Activated CD8-positive, alpha-beta T cell treated with anti-CD3 and anti-CD28 coated beads for 36 hours (primary cell): ENCODE data around the gene BCOR. TPM values are rescaled to one million over a fixed set of nuclear protein-coding genes. Genes with fewer than 3 reads are reported as not detected.
A peak's percentile ranks its signal among the peaks of the same experiment; 100 is the strongest.

ENCODE experiments used
- ATAC-seq: fragments of 200-7000 bp; cut with Tn5 transposase; one replicate; pipeline ENCODE4 v1.10.0; 2021; ENCODE audit warnings: mild to moderate bottlenecking, moderate library complexity
- CTCF ChIA-PET: fragments of 350-600 bp; sonication (Branson Sonifier 250); formaldehyde crosslinking; loops from one replicate; lab custom pipeline; 2021; ENCODE audit warnings: antibody characterized with exemption; lab: Charles Lee
- POLR2A ChIA-PET: fragments of 350-600 bp; sonication (Branson Sonifier 250); formaldehyde crosslinking; loops from one replicate; lab custom pipeline; 2021; ENCODE audit warnings: antibody characterized with exemption; lab: Charles Lee
- DNase-seq: peaks from one replicate; pipeline ENCODE4 v3.0.0-alpha.2; 2020
- H3K27ac Mint-ChIP-seq: one replicate; pipeline ENCODE4 v1.8.0; 2021; ENCODE audit warnings: mild to moderate bottlenecking, mixed read lengths
- H3K27me3 Mint-ChIP-seq: one replicate; pipeline ENCODE4 v1.8.0; 2021; ENCODE audit warnings: mixed read lengths
- H3K36me3 Mint-ChIP-seq: one replicate; pipeline ENCODE4 v1.8.0; 2021; ENCODE audit warnings: low read depth, mixed read lengths
- H3K4me1 Mint-ChIP-seq: one replicate; pipeline ENCODE4 v1.8.0; 2021; ENCODE audit warnings: low read depth, mixed read lengths
- H3K4me3 Mint-ChIP-seq: one replicate; pipeline ENCODE4 v1.8.0; 2021; ENCODE audit warnings: mild to moderate bottlenecking, moderate library complexity, mixed read lengths
- H3K9me3 Mint-ChIP-seq: one replicate; pipeline ENCODE4 v1.8.0; 2021; ENCODE audit warnings: mixed read lengths
- intact Hi-C: fragments of 100-400 bp; cut with micrococcal nuclease; formaldehyde crosslinking; loops from one replicate; pipeline ENCODE4 v1.10.0; 2022
- total RNA-seq, 2 experiments: library from RNA; stranded (reverse); gene quantifications; one replicate each; pipeline ENCODE4 v1.2.3, GENCODE V29; 2021
- TF ChIP-seq, protein P1 (sequence below): fragments of 200-600 bp; IDR thresholded peaks from one replicate; pipeline ENCODE4 v1.8.0; 2022; ENCODE audit warnings: antibody characterized with exemption, mild to moderate bottlenecking

BCOR gene
- total RNA-seq, 2 experiments from 2014 or later, result 38.3 to 39.6 TPM

DNA sequence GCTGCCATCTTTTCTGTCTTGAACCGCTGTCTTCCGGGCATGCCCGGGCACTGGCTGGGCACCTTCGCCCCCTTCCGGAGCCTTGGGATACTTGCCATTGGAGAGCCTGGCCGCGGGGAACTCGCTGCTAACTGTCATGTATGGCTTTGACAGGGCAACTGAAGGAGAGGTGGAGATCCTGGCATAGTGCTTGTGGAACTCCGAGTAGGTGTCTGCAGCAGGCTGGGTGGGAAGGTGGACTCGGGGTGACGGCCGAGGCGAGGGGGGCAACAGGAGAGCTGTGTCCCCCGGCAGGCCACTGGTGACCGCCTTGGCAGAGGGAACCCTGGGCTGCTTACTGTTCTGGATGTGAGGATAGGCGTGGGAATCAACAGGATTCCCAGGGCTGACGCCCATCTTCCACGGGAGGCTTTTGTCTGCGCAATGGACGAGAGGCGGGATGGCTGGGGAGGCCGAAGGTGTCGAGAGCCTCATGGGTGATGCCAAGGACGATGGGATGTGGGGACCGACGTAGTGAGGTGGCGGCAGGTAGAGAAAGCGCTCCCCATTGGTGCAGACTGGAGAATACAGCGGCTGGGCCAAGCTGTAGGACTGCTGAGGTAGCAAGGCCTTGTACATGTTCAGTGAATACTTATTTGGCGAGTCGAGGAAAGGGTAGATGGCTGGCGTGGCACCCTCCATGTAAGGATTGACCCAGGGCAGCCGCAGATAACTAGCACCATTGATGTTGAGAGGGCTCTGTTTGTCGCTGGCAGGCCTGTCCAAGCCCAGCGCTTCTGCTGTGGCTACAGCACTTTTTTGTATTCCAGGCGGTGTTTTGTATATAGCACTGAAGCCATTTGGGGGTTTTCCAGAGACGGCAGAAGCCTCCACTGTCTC, 23.4 kb downstream of the BCOR start:
- no peaks in the 10 kb centered on the region for H3K27me3 Mint-ChIP-seq
- H3K4me1 Mint-ChIP-seq, result peaks cover 34% of the 10 kb centered on the region
- no peak overlapping the region for H3K27ac Mint-ChIP-seq
- peaks cover 50% of the 10 kb centered on the region for H3K36me3 Mint-ChIP-seq
- ATAC-seq (no peak), DNase-seq (no peak)
- no peak overlapping the region for H3K4me3 Mint-ChIP-seq
- TF ChIP-seq, protein P1, sequence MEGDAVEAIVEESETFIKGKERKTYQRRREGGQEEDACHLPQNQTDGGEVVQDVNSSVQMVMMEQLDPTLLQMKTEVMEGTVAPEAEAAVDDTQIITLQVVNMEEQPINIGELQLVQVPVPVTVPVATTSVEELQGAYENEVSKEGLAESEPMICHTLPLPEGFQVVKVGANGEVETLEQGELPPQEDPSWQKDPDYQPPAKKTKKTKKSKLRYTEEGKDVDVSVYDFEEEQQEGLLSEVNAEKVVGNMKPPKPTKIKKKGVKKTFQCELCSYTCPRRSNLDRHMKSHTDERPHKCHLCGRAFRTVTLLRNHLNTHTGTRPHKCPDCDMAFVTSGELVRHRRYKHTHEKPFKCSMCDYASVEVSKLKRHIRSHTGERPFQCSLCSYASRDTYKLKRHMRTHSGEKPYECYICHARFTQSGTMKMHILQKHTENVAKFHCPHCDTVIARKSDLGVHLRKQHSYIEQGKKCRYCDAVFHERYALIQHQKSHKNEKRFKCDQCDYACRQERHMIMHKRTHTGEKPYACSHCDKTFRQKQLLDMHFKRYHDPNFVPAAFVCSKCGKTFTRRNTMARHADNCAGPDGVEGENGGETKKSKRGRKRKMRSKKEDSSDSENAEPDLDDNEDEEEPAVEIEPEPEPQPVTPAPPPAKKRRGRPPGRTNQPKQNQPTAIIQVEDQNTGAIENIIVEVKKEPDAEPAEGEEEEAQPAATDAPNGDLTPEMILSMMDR, result no peak
- intact Hi-C loops, result no loop called here
- H3K9me3 Mint-ChIP-seq, result no peaks in the 10 kb centered on the region
- ChIA-PET CTCF (no interaction called here), POLR2A (no interaction called here)

DNA sequence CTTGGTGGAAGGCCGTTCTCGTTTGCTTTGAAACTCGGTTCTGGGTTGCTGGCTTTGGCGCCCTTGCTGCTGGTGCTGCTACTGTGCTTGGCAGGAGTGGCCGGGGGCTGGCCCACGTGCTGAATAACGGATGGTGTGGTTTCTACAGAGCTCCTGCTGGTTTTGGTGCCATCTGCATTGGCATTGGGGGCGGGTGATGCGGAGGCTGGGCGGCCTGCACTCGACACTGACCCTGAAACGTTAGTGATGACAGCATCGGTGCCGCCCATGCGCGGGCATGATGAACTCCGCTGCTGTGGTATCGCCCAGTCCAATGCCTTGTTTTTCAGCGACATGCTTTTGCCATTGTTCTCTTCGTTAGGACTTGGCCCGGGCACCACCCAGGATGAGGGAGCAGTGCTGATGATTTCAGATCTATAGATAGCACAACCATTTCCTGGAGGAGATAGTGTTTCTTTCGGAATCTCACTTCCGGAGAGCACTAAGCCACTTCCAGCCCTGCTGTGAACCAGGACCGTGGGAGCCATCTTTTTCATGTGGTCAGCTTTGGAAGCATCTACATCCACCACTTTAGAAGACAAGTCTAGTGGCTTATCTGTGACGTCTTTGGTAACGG, 24.2 kb downstream of the BCOR start:
- no peak for ATAC-seq
- no peaks in the 10 kb centered on the region for H3K9me3 Mint-ChIP-seq
- no peak overlapping the region for H3K27ac Mint-ChIP-seq
- intact Hi-C loops, result no loop called here
- DNase-seq, result no peak
- ChIA-PET CTCF (no interaction called here), POLR2A (no interaction called here)
- TF ChIP-seq, protein P1, result no peak
- peaks cover 50% of the 10 kb centered on the region for H3K36me3 Mint-ChIP-seq
- no peaks in the 10 kb centered on the region for H3K27me3 Mint-ChIP-seq
- H3K4me3 Mint-ChIP-seq, result no peak overlapping the region
- H3K4me1 Mint-ChIP-seq, result peaks cover 34% of the 10 kb centered on the region

DNA sequence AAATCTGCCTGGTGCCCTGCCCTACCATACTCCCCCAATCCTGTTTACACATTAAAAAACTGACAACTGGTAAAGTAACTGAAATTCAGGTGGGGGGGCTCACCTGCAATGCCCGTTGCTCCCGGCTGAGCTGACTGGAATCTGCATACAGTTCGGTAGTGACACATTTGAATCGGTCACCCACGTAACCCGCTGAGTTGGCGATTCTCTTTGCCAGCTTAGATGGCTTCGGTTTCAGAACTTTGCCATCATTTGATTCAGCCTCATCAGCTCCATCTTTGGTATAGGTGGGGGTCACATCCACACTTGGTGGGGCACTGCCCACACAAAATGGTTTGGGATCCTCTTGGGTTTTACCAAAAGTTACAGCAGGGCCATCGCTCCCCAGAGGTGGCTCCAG, 25.5 kb downstream of the BCOR start:
- intact Hi-C loops, result no loop called here
- H3K4me1 Mint-ChIP-seq, result peaks cover 37% of the 10 kb centered on the region
- CTCF ChIA-PET, result no interaction called here
- TF ChIP-seq, protein P1, result no peak
- no peaks in the 10 kb centered on the region for H3K27me3 Mint-ChIP-seq
- no peak overlapping the region for H3K27ac Mint-ChIP-seq
- H3K36me3 Mint-ChIP-seq, result peaks cover 59% of the 10 kb centered on the region
- H3K9me3 Mint-ChIP-seq, result no peaks in the 10 kb centered on the region
- ATAC-seq (no peak), DNase-seq (no peak)
- POLR2A ChIA-PET, result no interaction called here
- no peak overlapping the region for H3K4me3 Mint-ChIP-seq

DNA sequence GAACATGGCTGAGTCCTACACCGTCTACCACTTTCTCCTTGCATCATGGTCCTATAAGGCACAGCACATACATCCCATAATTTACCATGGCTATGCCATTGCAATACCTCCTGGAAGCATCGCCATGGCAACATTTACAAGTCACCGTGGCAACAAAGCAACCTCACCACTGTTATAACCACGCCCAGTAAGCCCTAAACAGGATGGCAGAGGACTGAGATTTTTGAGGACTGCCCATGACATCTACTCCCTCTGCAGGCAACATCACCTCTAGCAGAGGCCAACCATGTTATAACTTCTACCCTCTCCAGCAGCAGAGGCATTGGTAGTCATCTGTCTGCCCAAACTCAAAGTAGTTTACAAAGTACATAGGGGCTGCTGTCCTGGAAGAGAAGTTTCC, 29.7 kb downstream of the BCOR start:
- ATAC-seq, result peak; percentile 50
- TF ChIP-seq, protein P1, result no peak

DNA sequence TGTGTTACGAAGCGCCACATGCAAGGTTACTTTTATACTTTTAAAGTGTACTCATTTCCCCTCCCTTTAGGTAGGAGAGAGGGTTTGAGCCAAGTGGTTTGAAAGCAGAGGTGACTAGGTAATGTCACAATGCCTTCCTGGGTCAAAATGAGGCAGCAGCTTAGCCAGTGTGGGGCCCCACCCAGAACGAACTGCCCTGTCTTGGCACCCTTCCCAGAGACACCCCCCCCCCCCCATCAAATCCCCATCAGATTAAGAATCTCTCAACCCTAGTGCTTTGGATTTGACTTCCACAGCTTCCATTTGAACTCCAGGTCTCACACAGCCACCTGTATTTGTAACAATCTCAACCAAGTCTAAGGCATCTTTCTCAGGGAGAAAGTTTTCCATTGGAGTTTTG, 31.1 kb downstream of the BCOR start:
- POLR2A ChIA-PET, result no interaction called here
- no peak for DNase-seq
- Mint-ChIP-seq H3K36me3 (peaks cover 52% of the 10 kb centered on the region), H3K4me1 (peaks cover 67% of the 10 kb centered on the region), H3K4me3 (no peak overlapping the region), H3K27me3 (no peaks in the 10 kb centered on the region), H3K9me3 (no peaks in the 10 kb centered on the region), H3K27ac (no peak overlapping the region)
- ATAC-seq, result no peak
- TF ChIP-seq, protein P1, result no peak
- CTCF ChIA-PET, result no interaction called here
- intact Hi-C loops, result no loop called here

More for the DNA sequence above, 29.7 kb downstream of the BCOR start:
- Mint-ChIP-seq H3K27ac (no peak overlapping the region), H3K27me3 (no peaks in the 10 kb centered on the region), H3K4me3 (no peak overlapping the region), H3K9me3 (no peaks in the 10 kb centered on the region), H3K36me3 (peaks cover 56% of the 10 kb centered on the region), H3K4me1 (peaks cover 64% of the 10 kb centered on the region)
- ChIA-PET POLR2A (no interaction called here), CTCF (no interaction called here)
- peak; percentile 12 for DNase-seq
- intact Hi-C loops, result no loop called here
